PFSK-1 (cell line): ENCODE data around the gene TAOK3.

Source experiments
- POLR2AphosphoS5 ChIP-seq: IDR thresholded peaks from 2 replicates; pipeline ENCODE4 v1.6.1; 2012; ENCODE audit warnings: low read depth, mild to moderate bottlenecking, control low read depth, low read length, moderate library complexity
- REST ChIP-seq, 2 experiments: IDR thresholded peaks; 2 replicates each; pipeline versions ENCODE4 v1.6.1 to v1.8.0; 2011 to 2012; ENCODE audit warnings: low read depth in 2 of 2, low read length in 2 of 2, control low read depth in 1 of 2, inconsistent platforms in 1 of 2, mild to moderate bottlenecking in 1 of 2, moderate library complexity in 1 of 2; ENCODE audit not compliant: insufficient read depth in 1 of 2
- SIN3A ChIP-seq: IDR thresholded peaks from 2 replicates; pipeline ENCODE4 v1.6.1; 2012; ENCODE audit warnings: mild to moderate bottlenecking, low read length, moderate library complexity, borderline replicate concordance; ENCODE audit not compliant: insufficient read depth
- TAF1 ChIP-seq: IDR thresholded peaks from 2 replicates; pipeline ENCODE4 v1.6.1; 2012; ENCODE audit warnings: low read length, control low read depth, borderline replicate concordance; ENCODE audit not compliant: insufficient read depth

GRCh38 chr12:118361092-118361404 lies 11.7 kb downstream of the TAOK3 start:
- TF ChIP-seq REST (IDR thresholded peaks at IDR 0.05; ENCODE audit: insufficient read depth in 1 of 2, low read depth in 2 of 2, low read length in 2 of 2), result no peak
- TF ChIP-seq POLR2AphosphoS5, result no peak
- TF ChIP-seq TAF1, result no peak
- TF ChIP-seq SIN3A, result no peak
